Measurements from ENCODE around the gene UNCX.

Gene UNCX

DNA sequence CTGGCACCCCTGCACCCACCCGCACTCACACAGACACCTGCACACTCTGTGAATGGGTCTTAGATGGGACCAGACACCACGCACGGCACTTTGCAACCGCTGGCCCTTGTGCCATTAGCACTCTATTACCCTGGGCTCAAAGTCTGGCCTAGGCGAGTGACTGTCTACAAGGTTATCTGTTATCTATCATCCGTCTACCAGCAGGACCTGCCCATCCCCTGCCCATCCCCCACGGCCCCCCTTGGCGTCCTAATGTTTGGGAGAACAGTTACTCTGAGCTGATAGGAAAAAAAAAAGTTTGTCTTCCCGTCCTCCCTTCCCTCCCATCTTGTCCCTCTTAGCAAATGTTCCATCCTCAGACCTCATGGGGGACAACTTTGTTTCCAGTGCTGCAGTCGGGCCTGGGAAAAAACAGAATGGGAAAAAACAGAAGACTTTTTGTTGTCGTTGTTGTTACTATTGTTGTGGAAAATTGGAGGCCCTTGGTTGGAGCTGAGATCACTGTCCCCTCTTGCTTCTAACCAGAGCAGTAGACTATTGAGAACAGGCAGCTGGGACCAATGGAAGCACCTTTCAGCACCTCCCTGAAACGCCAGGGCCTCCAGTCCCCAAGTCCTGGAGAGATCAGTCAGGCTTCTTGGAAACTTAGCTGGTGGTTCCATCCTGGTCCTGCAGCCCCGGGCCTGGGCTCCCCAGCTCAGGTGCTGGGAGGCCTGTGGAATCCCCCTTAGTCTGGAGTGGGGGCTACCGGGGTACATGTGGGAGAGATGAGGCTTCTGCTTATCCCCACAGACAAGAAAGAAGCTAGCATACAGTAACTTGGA lies 12.2 kb downstream of the UNCX start:
- no peak for FAIRE-seq

DNA sequence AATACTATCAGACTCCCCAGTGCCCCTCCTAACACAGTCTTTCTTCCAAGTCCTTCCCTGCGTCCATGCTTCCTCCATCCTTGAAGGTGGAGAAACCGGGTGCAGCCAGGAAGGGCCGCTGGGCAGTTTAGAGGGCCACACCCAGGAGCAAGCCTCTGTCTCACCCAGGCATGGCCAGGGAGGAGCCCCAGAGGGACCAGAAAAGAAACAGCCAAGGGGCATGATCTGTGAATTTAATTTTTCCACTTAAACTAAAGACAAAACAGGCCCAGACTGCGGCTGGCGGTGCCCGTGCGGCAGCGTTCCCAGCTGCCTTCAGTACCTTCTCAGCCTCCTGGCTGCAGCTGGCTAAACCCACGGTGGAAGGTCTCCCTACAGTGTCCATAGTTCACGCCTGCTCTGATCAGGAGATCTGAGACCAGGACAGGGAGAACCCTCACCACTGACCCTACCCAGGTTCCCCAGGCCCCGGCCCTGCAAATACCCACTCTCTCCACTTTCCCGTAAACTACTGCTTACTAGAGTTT lies 12.9 kb downstream of the UNCX start:
- no peak for FAIRE-seq

DNA sequence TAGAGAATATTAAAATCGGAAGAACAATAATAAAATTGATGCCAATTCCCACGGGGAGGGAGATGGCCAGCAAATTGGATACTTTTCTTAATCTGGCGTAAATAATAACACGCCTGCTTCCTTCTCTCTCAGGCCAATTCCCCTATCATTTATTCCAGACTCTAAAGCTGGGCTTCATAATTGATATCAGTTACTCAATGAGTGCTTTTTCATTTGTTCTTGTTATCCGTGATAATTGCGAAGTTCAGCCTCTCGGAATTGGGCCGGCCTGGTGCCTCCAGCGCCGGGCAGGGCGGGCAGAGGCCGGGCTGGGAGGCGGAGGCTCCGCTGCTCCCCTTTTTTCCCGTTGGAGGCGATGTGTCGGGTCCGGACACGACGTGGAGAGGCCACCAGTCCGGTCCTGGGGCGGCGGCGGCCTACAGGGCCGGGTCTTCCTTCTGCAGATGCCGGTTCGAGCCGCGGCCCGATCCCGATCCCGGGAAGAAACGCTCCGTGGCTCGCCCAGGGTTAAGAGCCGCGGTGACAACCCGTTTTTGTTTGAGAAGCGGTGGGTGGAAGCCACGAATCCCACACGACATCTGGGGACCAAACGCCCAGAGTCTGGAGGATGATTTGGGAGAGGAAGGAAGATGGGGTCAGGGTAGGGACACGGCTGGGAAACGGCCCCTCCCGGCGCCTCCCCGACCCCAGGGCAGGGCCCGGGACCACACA lies 13.6 kb downstream of the UNCX start:
- no peak for FAIRE-seq

DNA sequence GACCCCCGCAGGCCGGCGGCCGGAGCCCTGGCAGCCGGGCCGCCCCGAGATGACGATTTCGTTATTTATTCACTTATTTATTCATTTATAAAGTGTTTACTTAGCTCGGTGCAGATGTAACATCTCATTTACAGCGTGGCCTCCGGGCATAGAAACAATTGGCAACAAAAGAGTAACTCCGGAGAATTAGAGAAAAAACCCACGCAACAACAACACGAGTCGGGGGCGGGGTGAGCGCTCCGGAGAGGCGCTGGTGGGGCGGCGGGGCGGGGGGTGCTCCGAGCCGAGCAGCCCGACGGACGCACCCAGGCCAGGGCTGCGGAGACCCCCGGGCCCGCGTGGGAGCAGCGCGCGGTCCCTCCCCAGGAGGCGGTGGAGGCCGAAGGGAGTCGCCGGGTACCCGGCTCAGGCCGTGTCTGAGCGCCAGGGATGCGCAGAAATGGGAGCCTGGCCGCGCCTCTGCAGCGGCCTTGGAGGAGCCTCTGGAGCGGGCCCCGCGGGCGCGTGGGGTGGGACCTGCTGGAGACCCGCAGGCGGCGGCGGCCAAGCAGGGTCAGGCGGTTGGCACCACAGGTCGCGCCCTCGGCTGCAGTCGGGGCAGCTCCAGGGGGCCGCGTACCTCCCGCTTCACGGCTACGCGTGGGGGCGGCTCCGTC lies 14.3 kb downstream of the UNCX start:
- no peak for FAIRE-seq

DNA sequence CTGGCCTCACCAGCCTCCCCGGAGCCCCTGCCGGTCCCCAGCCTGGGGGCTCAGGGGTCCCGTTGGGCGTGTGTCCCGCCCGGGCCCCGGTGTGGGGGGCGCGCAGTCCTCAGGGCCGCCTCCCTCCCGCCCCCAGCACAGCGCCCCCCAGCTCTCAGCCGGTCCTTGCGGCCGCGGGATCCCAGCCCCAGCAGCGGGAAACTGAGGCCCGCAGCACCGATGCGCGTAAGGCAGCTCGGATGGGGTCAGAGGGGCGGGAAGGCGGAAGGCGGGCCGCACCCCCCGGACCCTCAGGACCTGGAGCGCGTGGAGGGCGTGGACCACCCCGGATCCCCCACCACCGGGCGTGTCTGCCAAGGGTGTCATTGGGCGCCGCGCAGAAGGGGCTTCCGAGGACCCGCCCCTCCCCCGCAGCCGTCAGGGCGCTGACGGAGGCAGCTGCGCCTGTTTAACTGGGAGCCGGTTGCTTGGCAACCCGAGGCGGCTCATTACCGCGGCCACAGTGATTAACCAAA lies 14.9 kb downstream of the UNCX start:
- no peak for FAIRE-seq

DNA sequence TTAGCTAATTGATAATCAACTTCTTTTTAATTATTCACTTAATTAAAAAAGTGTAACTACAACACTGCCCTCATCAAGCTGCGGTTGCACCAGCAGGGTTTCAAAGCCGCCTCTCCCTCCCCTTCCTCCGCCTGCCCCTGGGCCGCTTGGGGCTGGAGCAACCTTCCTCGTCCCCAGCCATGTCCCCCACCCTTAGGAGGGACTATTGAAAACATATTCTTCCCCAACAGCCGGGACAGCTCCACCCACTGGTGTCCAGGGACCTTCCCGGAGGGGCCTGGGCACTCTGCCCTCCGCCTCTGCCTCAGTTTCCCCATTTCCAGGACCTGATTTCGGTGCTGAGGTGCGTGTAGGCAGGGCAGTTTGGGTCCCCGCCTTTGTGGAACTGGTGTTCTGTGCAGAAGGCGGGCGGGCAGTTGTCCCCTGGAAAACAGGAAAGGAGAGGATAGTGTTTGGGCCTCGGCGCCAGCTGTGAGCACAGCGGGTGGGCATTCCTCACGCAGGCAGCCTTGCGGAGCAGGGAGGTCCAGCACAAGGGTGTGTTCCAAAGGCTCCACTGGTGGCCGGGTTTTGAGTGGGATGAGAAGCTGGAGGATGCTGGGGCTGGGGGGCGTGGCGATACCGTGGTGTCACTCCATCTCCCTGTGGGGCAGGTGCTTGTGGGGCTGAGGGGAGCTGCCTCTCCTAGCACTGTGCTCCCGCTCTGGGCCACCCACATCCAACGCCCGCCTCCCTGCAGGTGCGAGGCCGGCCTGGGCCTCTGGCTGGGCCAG lies 15.7 kb downstream of the UNCX start:
- FAIRE-seq: no peak

DNA sequence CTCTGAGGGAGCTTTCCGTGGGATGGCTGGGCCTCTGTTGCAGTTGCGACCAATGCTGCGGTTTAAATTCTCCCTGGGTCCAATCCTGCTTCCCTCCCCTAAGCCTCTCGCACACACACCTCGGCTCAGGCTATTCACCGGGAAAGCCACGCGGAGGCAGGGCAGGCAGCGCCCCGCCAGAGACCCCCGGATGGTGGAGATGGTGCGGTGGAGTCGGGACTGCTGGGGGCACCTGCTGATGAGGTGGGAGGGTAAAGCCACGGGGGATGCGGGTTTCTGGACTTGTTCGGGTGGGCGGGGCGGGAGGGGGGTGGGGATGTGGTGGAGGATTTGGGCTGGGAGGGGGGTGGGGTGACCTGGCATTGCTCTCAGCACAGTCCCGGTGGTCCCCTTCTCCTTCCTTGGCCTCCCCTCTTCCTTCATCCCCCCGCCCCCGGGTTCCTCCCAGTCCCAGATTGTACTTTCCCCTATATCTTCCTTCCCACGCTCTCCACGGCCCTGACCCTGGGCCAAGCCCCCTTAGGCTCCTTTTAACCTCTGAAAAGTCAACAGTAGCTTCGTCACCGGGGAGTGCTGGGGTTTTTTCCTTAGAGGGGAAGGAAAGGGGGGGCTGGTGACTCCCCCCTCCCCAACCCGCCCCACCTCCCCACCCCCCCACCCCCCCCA lies 16.4 kb downstream of the UNCX start:
- no peak for FAIRE-seq

DNA sequence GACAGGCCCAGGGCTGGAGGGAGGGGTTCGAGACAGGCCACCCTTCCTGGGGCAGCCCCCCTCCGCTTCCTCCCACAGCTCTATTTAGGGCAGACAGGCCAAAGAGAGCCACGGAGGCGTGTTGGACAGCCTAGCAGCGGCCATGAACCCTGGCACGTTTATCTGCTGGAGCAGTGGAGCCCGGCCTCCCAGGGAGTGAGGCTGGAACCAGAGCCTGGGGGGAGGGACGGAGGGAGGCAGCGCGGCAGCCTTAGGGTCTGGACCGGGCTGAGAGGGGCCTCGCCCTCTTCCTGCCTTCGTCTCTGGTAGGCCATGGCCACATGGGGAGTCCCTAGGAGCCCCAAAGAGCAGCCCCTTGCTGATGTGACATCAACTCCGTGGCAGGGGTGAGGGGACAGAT lies 17.1 kb downstream of the UNCX start:
- no peak for FAIRE-seq

DNA sequence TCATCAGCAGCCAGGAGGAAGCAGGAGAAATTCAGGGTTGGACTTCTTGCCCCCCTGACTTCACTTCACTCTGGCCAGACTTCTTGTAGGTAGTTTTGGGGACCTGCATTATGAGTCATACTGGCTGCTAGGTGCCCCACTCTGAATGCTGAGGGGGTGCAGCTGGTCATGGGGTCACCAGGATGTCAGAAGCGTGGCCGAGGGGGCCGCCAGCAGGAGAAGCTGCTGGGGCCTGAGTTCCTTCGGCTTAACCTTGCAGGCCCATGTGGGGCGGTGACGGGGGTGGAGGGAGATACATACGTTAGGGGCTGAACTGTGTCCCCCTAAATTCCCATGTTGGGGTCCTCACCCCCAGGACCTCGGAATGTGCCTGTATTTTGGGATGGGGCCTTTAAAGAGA lies 18.2 kb downstream of the UNCX start:
- no peak for FAIRE-seq

DNA sequence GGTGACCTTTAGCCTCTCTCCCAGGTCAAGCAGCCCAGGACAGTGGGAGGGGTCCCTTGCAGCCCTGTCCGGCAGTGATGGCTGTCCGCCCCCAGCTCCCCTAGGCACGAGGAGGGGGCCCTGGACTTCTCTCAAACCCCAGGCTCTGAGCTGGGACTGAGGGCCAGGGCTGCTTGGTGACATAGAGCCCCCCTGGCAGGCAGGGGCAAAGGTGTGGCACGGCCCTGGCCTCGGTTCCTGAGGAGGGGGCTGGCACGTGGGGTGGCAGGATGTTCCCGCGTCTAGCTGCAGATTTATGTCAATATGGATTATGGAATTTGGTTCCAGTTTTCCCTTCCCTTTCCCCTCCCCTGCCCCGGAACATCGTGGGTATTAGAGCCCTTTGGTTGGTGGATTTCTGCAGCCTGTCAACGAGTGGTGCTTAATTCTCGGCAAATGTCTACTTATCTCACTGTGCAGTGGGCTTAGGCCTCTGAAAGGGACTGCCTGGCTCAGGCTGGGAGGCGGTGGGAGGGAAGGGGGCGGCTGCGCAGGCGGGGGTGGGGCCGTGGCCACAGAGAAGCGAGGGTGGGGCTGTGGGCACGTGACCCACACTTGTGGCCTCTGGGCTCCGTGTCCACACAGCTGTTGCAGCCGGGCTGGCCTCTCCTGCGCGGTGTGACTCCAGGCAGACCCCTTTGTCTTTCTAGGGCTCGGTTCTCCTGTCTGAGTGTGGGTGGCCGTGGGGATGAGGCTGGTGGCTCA lies 19.3 kb downstream of the UNCX start:
- FAIRE-seq: no peak

DNA sequence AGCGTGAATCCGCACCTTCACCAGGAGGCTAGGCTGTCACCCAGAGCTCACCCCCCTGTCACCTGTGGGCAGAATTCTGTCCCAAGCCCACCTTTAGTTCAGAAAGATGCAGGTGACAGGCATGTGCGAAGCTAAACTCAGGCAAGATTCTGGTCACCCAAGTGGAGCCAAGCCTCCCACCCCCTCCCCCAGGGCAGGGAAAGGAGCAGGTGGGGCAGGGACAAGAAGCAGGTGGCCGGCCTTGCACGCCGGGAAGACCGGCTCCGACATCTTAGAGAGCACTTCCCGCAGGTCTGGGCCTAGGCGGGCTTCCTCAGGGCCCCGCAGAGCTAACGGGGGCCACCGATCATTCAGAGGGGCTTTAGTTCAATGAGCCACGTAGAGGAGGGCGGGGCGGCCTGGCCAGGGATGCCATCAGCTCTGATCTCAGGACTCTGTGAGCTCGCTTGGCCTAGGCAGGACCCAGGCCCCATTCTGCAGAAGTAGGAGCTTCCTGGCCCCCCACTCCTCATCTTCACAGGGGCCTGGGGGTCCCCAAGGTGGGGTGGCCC lies 19.9 kb downstream of the UNCX start:
- FAIRE-seq: no peak

DNA sequence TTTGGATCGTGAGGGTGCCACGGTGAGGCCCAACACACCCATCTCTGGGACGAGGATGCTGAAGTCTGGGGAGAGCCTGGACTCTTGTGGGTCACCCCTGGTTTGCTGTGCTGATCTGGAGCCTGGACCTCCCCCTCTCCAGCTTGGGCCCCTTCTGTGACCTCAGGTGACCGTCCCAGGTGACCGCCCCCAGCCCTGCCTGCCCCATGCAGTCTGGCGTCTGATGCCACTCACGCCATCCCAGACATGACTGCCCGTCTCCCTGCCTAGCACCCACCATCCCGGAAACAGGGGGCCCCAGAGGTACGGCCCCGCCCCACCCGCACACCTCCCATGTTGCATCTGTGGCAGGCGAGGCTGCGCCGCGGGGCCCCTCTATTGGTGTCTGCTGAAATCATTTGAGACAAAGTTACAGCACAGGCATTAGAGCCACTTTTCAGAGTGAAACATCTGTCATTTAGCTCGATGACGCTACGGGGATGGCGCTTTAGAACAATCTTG lies 21.1 kb downstream of the UNCX start:
- no peak for FAIRE-seq

DNA sequence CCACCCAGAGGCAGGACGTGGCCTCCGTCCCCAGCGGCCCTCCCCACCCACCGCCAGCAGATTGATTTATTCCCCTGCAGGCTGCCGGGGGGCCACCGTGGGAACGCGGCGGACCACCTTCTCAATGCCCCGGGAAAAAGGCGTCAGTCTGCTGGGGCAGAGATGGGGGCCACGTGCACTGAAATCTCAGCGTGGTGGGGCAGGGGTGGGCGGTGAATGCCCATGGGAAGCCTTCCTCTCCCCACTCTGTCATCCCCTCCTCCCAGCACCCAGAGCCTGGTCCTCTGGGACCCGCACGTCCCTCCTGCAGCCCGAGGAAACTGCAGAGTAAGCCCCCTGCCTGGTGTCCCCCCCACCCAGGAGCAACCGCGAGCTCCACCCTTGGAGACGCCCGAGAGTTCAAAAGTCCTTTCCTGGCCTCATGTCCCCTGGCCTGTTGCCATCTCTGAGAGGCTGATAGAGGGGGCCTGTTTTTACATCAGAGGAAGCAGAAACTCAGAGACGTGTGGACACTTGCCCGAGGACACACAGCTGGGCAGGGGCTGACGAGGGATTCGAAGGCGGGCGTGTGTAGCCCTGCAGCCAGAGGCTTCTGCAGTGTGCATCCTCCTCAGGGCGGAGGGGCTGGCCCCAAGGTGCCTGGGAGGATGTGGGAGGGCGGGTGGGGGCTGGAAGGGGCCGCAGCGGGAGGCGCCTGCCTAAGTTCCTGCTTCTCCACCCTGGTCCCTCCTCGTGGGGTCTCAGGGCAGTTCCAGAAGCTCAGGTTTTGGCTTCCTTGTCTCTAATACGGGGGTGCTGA lies 21.8 kb downstream of the UNCX start:
- no peak for FAIRE-seq

DNA sequence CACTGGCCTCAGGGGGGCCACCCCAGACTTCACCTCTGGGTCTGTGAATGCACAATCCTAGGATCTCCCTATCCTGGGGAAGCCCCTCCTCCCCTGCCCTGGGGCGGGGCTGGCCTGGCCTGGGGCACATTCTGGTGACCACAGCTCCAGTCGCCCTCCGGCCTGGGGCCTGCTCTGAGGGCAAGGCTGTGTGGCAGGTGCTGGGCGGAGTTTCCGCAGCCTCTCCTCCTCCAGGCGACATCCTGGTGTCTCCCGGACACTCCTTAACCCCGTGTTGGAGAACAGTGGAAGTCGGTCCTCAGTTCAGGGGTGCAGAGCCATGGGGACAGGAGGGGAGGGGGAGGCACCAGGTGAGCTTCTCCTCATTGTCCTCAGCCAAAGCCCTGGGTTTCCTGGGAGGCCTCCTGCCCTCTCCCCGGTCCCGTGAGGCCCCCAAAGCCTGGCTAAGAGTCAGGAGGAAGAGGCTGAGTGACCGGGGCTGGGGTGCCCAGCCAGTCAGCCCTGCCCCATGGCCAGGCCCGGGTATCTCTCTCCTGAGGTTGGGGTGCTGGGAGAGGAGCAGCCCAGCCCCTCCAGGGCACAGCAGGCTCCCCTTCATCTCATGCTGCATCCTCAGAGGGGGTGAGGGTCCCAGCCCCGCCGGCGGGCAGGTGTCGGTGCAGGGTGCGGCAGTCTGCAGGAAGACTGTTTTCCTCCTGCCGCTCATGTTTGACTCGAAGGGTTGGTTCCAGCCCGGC lies 22.6 kb downstream of the UNCX start:
- FAIRE-seq: no peak

DNA sequence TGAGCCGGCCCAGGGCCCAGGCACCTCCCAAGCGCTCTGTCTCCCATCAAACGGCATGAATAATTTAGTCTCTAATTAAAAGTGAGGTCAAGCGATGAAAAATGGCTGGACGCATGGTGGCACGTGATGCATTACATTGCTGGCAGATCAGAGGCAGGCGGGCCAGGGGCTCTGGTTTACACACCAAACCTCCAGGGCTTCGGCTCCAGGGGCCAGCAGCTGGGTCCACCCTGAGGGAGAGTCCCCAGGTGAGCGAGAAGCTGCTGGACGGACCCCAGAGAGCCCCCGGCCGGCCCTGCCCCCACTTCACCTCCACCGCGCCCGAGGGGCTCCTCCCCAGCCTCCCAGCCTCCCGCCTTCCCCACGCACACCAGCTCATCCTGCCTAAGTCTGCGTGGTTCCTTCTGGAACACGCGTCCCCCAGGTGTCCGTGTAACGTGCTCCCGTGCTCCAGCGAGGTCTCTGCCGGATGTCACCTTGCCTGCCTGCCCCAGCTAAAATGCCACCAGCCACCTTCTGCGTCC lies 23.2 kb downstream of the UNCX start:
- no peak for FAIRE-seq

DNA sequence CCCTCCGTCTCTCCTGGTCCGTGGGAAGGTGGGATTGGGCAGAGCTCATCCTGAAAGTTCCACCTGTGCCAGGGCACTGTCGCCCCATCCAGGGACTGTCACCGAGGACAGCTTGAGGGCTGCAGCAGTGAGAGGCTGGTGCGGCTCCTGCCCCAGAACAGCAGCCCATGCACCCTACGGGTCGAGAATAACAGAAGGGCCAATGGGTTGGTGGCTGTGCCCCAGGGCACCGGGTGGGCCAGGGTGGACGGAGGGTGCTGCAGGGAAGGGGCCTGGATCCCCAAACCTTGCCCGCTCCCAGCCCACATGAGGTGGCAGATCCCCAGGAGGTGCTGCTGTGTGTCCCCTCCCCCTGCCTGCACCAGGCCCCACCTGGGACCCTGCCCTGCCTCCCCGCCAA lies 23.9 kb downstream of the UNCX start:
- no peak for FAIRE-seq

DNA sequence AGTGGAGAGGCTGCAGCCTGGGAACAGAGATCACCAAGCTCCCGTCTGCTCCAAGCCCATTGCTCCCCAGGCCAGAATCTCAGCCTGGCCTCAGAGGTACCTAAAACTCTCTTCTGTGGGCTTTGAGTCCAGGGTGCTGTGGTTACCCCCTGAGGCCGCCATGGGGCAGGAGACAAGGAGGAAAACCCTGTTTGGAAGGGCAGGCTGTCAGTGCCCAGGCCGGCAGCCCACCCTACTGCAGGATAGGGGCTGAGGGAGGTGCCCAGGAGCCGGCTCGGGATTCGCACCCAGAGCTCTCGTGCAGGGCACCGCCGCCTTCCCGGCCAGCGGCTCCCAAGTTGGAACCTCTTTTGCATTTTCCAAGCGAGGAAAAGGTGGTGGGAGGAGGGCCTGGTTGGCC lies 24.5 kb downstream of the UNCX start:
- no peak for FAIRE-seq

DNA sequence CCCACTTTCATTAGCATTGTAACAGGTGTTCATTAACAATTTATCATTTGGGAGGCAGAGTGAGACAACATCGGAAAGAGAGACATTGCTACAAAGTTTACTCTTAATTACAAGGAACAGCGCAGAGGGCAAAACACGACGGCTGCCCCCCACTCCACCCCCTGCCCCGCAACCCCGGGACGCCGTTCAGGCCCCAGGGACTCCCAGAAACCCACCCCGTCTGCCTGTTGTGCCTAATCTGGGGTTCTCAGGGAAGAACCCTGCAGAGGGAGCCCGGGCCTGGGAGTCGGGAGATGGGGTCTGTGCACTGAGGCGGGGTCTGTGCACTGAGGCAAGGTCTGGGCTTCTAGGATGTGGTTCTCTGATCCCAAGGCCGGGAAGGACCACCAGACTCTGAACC lies 25.2 kb downstream of the UNCX start:
- FAIRE-seq: no peak

DNA sequence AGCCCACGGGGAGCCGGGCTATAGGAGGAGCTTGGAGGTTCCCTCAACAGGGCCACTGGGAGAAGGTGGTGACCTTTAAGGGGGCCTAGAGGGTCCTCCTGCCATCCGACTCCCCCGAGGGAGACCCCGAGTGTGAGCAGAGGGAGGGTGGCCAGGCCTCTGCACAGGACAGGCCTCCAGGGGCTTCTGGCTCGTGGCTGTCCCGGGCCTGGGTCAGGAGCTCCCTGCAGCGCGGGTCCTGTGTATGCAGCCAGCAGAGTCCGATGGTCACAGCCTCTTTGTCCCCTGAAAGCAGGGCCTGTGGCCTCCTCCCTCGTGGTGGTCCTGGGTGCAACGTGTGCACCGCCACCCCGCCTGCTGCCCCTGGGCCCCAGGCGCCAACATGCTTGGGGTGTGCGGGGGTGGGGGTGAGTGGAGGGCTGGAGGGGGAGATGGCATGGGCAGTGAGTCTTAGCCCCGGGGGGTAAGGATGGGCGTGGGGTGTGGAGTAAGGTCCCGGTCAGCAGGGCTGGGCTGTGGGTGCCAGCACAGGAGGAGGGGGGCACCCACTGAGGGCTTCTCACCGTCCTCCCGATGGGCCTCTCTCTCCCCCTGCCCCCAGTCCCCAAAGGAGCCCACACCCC lies 27.1 kb downstream of the UNCX start:
- FAIRE-seq: no peak

Data from TTC549 (cell line).